Measurements from ENCODE around the gene ATN1. TPM values are rescaled to one million over a fixed set of nuclear protein-coding genes. Genes with fewer than 3 reads are reported as not detected.

ATN1 gene
- total and polyA plus RNA-seq, 4 donors, result 3.6 to 12.6 (median 7.9) TPM

DNA sequence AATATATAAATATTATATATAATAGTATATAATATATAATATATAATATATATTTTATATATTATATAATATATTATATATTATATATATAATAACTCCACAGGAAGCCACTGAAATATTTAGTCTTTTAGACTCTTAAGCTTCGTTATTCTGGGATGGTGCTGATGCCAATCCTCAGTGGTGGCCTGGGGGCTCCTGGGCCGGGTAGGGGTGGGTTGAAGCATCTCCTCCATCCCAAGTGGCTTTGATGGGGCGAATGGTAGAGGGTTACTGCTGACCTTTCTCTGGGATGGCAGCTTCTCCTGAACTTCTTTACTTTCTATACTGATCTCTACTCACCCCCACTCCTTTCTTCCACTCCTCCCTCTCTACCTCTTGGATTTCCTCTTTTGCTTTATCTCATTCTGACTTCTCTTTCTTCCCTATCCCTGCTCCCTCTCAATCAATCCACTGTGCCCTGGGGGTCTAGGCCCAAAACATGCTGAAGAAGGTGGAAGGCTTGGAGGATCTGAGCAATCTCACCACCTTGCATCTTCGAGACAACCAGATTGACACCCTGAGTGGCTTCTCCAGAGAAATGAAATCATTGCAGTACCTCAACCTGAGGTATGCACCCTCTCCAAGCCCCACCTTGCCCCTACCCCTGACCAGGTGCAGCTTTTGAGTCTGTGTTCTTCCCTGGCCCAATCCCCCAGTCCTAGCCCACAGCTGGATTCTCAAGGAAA, 18.2 kb upstream of the ATN1 start:
- 92% methylated on average over 4 of the region's 4 CpGs for WGBS
- no peak for TF ChIP-seq CTCF (IDR thresholded peaks at IDR 0.05; ENCODE audit: low read depth, low read length, missing input control)
- TF ChIP-seq HNF4A (conservative IDR thresholded peaks at IDR 0.05), result no peak
- TF ChIP-seq YY1 (IDR thresholded peaks at IDR 0.05), result no peak
- no peak for TF ChIP-seq HNF4G (IDR thresholded peaks at IDR 0.05)
- Histone ChIP-seq H3K9ac (ENCODE audit: low read depth in 1 of 2, low read length in 2 of 2) (no peak overlapping the region), H3K27me3 (ENCODE audit: control insufficient read depth in 4 of 4, insufficient read depth in 4 of 4, low read length in 3 of 4) (no peaks in the 10 kb centered on the region), H3K4me1 (ENCODE audit: control insufficient read depth in 4 of 4, insufficient read depth in 4 of 4, low read length in 3 of 4) (peaks cover 4 to 14% (median 6%) of the 10 kb centered on the region in 4 donors), H3K27ac (ENCODE audit: low read depth in 1 of 2, low read length in 2 of 2) (no peak overlapping the region), H3K4me3 (ENCODE audit: low read depth in 1 of 3, low read length in 3 of 3) (no peak overlapping the region), H3K9me3 (ENCODE audit: control insufficient read depth in 4 of 4, low read length in 3 of 4) (no peaks in the 10 kb centered on the region), H3K36me3 (ENCODE audit: control insufficient read depth in 4 of 4, insufficient read depth in 3 of 4, low read depth in 1 of 4, low read length in 3 of 4) (no peaks in the 10 kb centered on the region)
- DNase-seq (ENCODE audit: low spot score), result no peak

- peaks cover 0 to 6% (median 0%) of the 10 kb centered on the region in 4 donors for H3K27me3 ChIP-seq (ENCODE audit: control insufficient read depth in 4 of 4, insufficient read depth in 4 of 4, low read length in 3 of 4)
- H3K4me3 ChIP-seq (ENCODE audit: low read depth in 1 of 3, low read length in 3 of 3), result no peak overlapping the region
- H3K9me3 ChIP-seq (ENCODE audit: control insufficient read depth in 4 of 4, low read length in 3 of 4), result no peaks in the 10 kb centered on the region
- no peak for TF ChIP-seq ZBTB33 (IDR thresholded peaks at IDR 0.05)
- TF ChIP-seq, protein P1, sequence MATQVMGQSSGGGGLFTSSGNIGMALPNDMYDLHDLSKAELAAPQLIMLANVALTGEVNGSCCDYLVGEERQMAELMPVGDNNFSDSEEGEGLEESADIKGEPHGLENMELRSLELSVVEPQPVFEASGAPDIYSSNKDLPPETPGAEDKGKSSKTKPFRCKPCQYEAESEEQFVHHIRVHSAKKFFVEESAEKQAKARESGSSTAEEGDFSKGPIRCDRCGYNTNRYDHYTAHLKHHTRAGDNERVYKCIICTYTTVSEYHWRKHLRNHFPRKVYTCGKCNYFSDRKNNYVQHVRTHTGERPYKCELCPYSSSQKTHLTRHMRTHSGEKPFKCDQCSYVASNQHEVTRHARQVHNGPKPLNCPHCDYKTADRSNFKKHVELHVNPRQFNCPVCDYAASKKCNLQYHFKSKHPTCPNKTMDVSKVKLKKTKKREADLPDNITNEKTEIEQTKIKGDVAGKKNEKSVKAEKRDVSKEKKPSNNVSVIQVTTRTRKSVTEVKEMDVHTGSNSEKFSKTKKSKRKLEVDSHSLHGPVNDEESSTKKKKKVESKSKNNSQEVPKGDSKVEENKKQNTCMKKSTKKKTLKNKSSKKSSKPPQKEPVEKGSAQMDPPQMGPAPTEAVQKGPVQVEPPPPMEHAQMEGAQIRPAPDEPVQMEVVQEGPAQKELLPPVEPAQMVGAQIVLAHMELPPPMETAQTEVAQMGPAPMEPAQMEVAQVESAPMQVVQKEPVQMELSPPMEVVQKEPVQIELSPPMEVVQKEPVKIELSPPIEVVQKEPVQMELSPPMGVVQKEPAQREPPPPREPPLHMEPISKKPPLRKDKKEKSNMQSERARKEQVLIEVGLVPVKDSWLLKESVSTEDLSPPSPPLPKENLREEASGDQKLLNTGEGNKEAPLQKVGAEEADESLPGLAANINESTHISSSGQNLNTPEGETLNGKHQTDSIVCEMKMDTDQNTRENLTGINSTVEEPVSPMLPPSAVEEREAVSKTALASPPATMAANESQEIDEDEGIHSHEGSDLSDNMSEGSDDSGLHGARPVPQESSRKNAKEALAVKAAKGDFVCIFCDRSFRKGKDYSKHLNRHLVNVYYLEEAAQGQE (IDR thresholded peaks at IDR 0.05), result no peak
- no peak for TF ChIP-seq CTCF (IDR thresholded peaks at IDR 0.05; ENCODE audit: low read depth, low read length, missing input control)
- no peak for TF ChIP-seq JUND (IDR thresholded peaks at IDR 0.05)
- no peak for TF ChIP-seq TAF1 (conservative IDR thresholded peaks at IDR 0.05)
- no peak for TF ChIP-seq FOXA2 (IDR thresholded peaks at IDR 0.05)
- TF ChIP-seq GABPA (IDR thresholded peaks at IDR 0.05 in 1 of 2, conservative IDR thresholded peaks at IDR 0.05 in 1 of 2), result no peak
- no peak for TF ChIP-seq YY1 (IDR thresholded peaks at IDR 0.05)
- no peak for TF ChIP-seq FOXA1 (IDR thresholded peaks at IDR 0.05)
- TF ChIP-seq EGR1 (IDR thresholded peaks at IDR 0.05; ENCODE audit: low read depth in 2 of 2), result no peak
- no peak for TF ChIP-seq HNF4A (conservative IDR thresholded peaks at IDR 0.05)
- no peak for TF ChIP-seq SP1 (IDR thresholded peaks at IDR 0.05)
- TF ChIP-seq, protein P2, sequence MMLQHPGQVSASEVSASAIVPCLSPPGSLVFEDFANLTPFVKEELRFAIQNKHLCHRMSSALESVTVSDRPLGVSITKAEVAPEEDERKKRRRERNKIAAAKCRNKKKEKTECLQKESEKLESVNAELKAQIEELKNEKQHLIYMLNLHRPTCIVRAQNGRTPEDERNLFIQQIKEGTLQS (IDR thresholded peaks at IDR 0.05), result no peak
- no peak for TF ChIP-seq RXRA (IDR thresholded peaks at IDR 0.05)
- no peak for TF ChIP-seq NR2F2 (IDR thresholded peaks at IDR 0.05)
- TF ChIP-seq HNF4G (IDR thresholded peaks at IDR 0.05), result no peak
- TF ChIP-seq RAD21 (IDR thresholded peaks at IDR 0.05), result no peak
- no peak for DNase-seq (ENCODE audit: low spot score)
- 93% methylated on average over 15 of the region's 15 CpGs for WGBS
- peaks cover 3 to 13% (median 5%) of the 10 kb centered on the region in 4 donors for H3K4me1 ChIP-seq (ENCODE audit: control insufficient read depth in 4 of 4, insufficient read depth in 4 of 4, low read length in 3 of 4)
- no peak overlapping the region for H3K27ac ChIP-seq (ENCODE audit: low read depth in 1 of 2, low read length in 2 of 2)
- no peaks in the 10 kb centered on the region for H3K36me3 ChIP-seq (ENCODE audit: control insufficient read depth in 4 of 4, insufficient read depth in 3 of 4, low read depth in 1 of 4, low read length in 3 of 4)
- H3K9ac ChIP-seq (ENCODE audit: low read depth in 1 of 2, low read length in 2 of 2), result no peak overlapping the region
These were observed 15.4 kb upstream of the ATN1 start for GRCh38 chr12:6912164-6912935.
